Measurements from ENCODE around the gene MEIOSIN. TPM values are rescaled to one million over a fixed set of nuclear protein-coding genes. Genes with fewer than 3 reads are reported as not detected.

MEIOSIN gene, protein sequence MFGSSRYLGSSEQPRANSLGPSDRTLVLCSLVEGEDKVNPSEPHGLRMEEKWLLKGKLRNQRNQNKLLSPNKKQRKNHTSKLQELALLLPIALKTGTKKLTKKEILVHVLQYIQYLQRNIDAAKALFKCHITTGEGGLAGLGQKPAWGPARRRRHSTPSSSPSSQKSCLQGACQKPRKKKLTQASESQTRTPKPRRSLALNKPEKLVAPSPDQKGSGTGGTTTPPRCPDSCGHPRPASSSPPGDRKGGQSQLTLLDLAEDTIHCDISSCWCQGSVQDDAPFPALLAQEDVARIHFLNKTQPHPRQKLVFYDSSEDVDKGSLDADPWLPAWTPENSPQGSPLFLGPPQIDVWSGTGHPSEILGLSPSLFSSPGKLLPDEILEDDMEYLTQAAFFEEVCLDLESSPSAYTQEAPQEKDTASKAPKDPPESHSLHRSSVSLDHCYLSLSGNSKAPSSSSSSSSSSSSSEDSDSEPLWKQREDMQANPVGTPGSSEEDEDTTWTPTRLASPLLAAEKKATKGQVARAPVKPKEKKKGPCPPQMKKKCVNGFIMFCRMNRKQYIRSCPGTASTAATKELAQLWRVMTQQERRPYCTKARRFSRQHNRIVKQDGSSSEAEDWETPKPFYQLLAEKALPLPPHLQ
- 0.08 TPM in 1 of 5 replicates, not detected in the others for total RNA-seq (2022; extraction: Qiagen RNA extraction; ENCODE audit: low read depth)

DNA sequence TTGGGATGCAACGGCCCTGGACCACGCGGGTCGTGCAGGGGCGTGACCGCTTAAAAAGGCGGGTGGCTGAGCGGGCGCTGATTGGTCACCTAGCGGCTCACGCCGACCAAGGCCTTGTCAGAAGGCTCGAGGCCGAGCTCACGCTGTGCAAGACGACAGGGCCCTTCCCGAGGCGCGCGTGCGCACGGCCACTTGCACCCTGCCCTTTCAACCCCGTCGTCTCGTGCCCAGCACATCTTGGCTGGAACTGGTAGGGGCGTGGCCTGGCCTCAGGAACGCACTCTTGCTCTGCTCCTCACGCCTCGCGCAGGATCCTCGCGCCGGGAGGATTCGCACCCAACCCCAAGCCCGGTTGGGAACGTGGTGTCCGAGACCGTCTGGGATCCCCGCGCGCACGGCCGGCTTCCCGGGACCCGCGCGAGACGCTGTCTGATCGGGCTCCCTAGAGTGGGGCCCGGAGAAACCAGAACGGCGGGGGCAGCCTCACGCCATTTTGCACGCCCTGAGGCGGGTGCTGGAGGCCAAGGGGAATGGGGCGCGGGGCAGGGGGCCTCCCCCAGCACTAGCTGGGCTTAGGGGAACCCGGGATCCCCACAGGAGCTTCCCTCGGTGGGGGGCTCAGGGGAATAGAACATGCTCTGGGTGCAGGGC lies at the start of gene MEIOSIN:
TSS of gene MEIOSIN (plus strand) at position 280 of the 651 bp plus-strand sequence. CDS start 1,938 bp downstream, outside the sequence.

DNA sequence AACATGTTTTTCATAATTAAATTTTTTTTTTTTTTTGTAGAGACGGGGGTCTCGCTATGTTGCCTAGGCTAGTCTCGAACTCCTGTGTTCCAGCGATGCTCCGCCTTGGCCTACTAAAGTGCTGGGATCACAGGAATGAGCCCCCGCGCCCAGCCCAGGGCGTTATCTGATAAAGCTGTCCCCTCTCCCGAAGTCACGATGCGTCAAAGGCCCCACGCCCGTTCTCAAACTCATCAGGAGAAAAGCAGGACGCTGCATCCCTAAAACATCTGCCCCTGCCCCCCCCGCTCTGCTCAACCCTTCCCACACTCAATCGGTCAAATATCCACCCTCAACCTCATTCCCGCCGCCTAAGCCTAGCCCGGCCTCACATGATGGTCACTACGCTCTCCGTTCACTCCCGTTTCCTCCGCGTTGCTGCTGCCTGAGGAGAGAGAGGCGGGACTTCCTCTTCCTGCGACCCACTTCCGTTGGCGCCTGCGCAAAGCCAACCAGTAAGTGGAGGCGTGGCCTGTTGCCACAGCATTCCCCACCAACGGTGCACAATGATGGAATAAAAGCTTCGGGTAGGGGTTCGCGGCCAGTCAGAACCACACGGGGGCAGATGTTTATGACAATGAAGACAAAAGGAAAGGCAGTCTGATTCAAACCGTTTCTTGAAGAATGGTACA lies 41.6 kb upstream of the MEIOSIN start, which contains the start of gene SNRPD2:
TSS of gene SNRPD2 (minus strand) at position 438 of the 671 bp plus-strand sequence. CDS start at position 373, 65 bp downstream.

DNA sequence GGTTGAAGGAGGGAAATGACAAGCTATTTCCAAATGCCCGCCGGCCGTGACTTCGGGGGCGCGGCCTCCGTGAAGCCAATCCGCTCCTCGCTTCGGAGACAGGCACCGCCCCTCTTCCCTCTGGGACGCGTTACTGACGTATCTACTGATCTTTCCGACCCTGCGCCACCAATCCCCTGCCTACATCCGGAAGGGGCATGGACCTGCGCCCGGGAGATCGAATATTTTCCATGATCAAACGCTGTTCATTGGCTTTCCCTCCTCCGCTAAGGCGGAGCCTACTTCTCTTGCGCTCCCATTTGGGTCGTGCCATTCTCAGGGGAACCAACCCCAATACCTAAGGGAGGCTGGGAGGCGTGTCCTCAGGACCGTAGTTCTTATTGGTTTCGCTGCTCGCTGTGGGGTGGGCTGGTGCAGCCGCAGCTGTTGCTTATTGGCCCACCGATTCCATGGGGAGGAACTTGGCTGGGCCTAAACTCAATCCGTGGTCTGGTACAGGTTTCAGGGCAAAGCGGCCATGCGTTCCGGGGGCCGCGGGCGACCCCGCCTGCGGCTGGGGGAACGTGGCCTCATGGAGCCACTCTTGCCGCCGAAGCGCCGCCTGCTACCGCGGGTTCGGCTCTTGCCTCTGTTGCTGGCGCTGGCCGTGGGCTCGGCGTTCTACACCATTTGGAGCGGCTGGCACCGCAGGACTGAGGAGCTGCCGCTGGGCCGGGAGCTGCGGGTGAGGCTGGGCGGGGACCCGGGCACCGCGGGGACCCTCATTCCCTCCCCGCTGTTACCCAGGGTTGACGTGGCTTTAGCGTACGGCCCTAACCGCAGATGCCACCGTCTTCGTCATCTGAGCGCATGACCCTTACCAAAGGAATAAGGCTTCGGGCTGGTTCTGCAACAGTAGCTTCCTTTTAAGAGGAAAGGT lies 40.8 kb upstream of the MEIOSIN start, which contains the start of gene QPCTL:
TSS of gene QPCTL (plus strand) at position 480 of the 919 bp plus-strand sequence. CDS start at position 518, 38 bp downstream.

DNA sequence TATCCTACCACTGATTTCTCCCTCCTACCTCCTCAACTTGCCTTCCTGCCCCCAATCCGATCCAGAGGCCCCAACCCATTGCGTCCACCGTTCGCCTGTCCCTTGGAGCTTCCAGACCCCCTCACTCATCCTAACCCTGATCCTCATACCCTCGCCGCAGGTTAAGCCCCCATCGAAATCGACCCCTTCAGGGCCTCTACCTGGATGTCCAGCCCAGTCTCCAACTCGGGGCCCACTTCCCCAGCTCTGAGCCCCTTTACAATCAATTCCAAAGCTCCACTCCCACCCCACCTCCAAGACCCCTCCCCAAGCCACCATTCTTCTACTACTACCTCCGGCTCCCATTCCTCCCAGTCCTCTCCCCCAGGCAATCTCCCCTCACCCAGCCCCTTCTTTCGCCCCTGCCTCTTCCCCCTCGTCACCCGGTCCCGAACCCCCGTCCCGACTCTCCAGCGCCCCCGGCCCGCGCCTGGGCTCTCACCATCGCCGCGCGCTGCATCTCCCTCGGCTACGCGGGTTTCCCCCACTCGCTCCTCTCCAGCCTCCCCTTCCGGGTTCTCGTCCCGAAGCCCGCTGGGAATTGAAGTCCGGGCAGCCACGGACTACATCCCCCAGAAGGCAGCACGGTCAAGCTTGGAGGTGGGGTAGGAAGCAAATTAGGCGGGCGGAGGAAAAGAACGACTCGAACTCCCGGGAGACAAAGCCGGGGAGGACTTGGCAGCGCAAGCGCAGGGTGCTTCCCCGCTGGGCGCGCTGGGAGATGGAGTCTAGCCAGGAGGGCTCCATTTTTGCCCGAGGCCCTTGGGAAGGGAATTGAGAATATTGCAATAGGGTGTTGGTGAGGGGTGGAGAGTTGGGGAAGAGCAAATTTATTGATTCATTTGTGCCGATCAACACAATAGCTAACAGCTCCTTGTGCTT lies 2.6 kb upstream of the MEIOSIN start, which contains the start of gene FBXO46:
TSS of gene FBXO46 (minus strand) at position 529 of the 921 bp plus-strand sequence. CDS start 17,401 bp downstream, outside the sequence.

DNA sequence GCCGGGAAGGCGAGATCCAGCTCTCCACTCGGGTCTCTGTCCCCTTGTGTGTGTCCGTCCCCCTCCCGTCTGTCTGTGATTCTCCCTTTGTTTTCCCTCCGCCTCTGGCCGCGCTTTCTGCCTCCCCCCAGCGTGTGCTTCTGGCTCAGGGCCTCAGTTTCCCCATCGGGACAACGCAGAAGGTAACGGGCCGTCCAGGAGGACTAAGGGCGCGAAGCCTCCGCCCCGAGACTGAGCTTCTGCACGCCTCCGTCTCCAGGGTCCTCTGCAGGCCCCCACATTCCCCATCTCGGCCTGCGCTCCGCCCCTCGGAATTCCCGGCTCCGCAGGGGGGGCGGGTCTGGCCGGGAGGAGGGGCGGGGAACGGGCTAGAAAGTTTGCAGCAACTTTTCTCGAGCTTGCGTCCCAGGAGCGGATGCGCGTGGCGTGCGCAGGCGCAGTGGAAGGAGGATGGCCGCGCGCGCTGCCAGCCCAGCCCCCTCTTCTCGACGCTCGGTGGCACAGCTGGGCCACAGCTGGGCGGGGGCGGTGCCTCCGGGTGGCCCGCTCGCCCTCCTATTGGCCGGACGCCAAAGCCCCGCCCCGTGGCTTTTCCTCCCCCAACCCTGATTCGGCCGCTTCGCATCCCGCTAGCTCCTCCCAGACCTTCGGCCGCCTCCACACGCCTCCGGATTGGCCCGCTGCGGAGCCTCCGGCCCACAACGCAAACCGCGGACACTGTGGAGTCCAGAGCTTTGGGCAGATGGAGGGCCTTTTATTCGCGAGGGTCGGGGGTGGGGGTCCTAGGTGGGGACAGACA lies 35.9 kb downstream of the MEIOSIN start, which contains the start of gene SIX5:
TSS of gene SIX5 (minus strand) at position 269 of the 799 bp plus-strand sequence. CDS start 408 bp downstream, outside the sequence.

DNA sequence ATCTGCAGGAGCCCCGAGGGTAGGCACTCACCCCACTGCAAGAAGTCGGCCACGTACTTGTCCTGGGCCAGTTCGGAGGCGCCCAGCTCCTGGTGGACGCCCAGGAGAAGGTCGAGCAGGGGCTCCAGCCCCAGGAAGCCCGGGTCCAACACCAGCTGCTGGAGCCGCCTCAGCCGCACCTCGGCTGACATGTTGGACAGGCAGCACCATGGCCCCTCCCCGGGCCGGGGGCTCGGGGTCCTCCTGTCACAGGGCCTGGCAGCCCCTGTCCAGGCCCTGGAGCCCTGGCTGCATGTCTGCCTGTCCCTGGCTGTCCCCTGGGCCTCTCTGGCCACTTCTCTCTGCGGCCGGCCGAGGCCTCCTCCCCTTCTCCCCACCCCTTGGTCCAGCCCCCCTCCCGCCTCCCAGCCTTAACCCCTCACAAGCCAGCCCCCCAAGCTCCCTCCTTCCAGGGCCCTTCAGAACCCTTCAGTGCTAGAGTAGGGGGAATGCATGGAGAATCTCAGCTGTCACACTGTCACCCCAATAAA lies 49.0 kb downstream of the MEIOSIN start, which contains the start of gene DMPK:
TSS of gene DMPK (minus strand) at position 329 of the 530 bp plus-strand sequence. CDS start at position 191, 138 bp downstream.

DNA sequence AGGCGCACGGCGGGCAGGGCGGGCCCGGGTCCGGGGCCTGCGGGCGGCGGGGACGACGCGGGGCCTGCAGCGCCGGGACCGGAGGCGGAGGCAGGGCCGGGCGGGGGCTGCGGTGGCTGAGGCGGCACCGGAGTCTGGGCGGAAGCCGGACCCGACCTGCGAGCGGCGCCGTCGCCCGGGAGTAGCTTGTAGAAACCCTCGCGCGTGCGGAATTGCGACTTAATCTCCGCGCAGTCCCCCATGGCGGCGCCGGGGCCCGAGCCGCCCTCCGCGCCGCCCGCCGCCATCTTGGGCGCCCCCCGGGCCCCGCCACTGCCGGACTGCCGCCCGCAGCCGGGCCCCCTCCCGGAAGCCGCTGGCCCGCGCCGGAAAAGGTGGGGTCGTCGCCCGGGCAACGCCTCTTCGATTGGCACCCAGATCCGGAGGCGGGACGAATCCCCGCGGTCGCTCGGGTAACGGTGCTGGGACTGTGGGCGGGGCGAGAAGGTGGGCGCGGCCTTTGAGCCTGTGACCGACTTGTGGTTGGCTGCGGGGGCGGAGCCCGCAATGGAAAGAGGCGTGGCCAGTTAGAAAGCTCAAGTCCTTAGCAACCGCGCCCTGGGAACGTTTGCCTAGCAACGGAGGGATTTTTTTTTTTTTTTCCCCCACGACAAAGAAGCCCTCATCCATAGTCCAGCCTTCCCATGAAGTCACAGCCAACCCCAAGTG lies 59.4 kb downstream of the MEIOSIN start, which contains the start of gene DMWD:
TSS of gene DMWD (minus strand) at position 376 of the 708 bp plus-strand sequence. CDS start at position 287, 89 bp downstream.

Other genes starting within 250 kb of the MEIOSIN start
- 10.6 to 14.5 TPM (median 11.4 TPM) in 5 replicates for gene RTN2, start 236.4 kb upstream of the MEIOSIN start, total RNA-seq (2022; extraction: Qiagen RNA extraction; ENCODE audit: low read depth)
- gene PPM1N, start 235.0 kb upstream of the MEIOSIN start, total RNA-seq (2022; extraction: Qiagen RNA extraction; ENCODE audit: low read depth): 5.5 to 7.8 TPM (median 7.1 TPM) in 5 replicates
- gene VASP, start 226.0 kb upstream of the MEIOSIN start, total RNA-seq (2022; extraction: Qiagen RNA extraction; ENCODE audit: low read depth): 153 to 206 TPM (median 182 TPM) in 5 replicates
- 11.4 to 19.8 TPM (median 17.0 TPM) in 5 replicates for gene OPA3, start 148.6 kb upstream of the MEIOSIN start, total RNA-seq (2022; extraction: Qiagen RNA extraction; ENCODE audit: low read depth)
- gene GPR4, start 131.2 kb upstream of the MEIOSIN start, total RNA-seq (2022; extraction: Qiagen RNA extraction; ENCODE audit: low read depth): 0.21 to 0.69 TPM (median 0.30 TPM) in 5 replicates
- gene EML2, start 94.0 kb upstream of the MEIOSIN start, total RNA-seq (2022; extraction: Qiagen RNA extraction; ENCODE audit: low read depth): 12.4 to 30.6 TPM (median 26.0 TPM) in 5 replicates
- gene GIPR, start 65.2 kb upstream of the MEIOSIN start, total RNA-seq (2022; extraction: Qiagen RNA extraction; ENCODE audit: low read depth): 1.3 to 4.0 TPM (median 2.7 TPM) in 5 replicates
- 727 to 1,166 TPM (median 803 TPM) in 5 replicates for gene SNRPD2, start 41.5 kb upstream of the MEIOSIN start, total RNA-seq (2022; extraction: Qiagen RNA extraction; ENCODE audit: low read depth)
- gene QPCTL, start 40.8 kb upstream of the MEIOSIN start, total RNA-seq (2022; extraction: Qiagen RNA extraction; ENCODE audit: low read depth): 6.1 to 10.3 TPM (median 9.5 TPM) in 5 replicates
- gene FBXO46, start 2.5 kb upstream of the MEIOSIN start, total RNA-seq (2022; extraction: Qiagen RNA extraction; ENCODE audit: low read depth): 7.7 to 12.5 TPM (median 9.8 TPM) in 5 replicates
- 15.9 to 31.7 TPM (median 29.2 TPM) in 5 replicates for gene SIX5, start 35.8 kb downstream of the MEIOSIN start, total RNA-seq (2022; extraction: Qiagen RNA extraction; ENCODE audit: low read depth)
- 29.8 to 57.5 TPM (median 50.9 TPM) in 5 replicates for gene DMPK, start 49.1 kb downstream of the MEIOSIN start, total RNA-seq (2022; extraction: Qiagen RNA extraction; ENCODE audit: low read depth)
- 14.9 to 44.2 TPM (median 40.3 TPM) in 5 replicates for gene DMWD, start 59.4 kb downstream of the MEIOSIN start, total RNA-seq (2022; extraction: Qiagen RNA extraction; ENCODE audit: low read depth)
- gene RSPH6A, start 81.9 kb downstream of the MEIOSIN start, total RNA-seq (2022; extraction: Qiagen RNA extraction; ENCODE audit: low read depth): not detected in 5 replicates
- gene SYMPK, start 129.7 kb downstream of the MEIOSIN start, total RNA-seq (2022; extraction: Qiagen RNA extraction; ENCODE audit: low read depth): 41.7 to 81.9 TPM (median 75.7 TPM) in 5 replicates
- gene FOXA3, start 130.9 kb downstream of the MEIOSIN start, total RNA-seq (2022; extraction: Qiagen RNA extraction; ENCODE audit: low read depth): 0.35 to 0.93 TPM (median 0.72 TPM) in 5 replicates
- gene IRF2BP1, start 152.7 kb downstream of the MEIOSIN start, total RNA-seq (2022; extraction: Qiagen RNA extraction; ENCODE audit: low read depth): 14.9 to 40.5 TPM (median 38.1 TPM) in 5 replicates
- gene MYPOP, start 169.2 kb downstream of the MEIOSIN start, total RNA-seq (2022; extraction: Qiagen RNA extraction; ENCODE audit: low read depth): 5.9 to 11.8 TPM (median 10.4 TPM) in 5 replicates
- not detected in 5 replicates for gene NANOS2, start 181.3 kb downstream of the MEIOSIN start, total RNA-seq (2022; extraction: Qiagen RNA extraction; ENCODE audit: low read depth)
- 0.21 to 0.38 TPM (median 0.29 TPM) in 5 replicates for gene NOVA2, start 240.4 kb downstream of the MEIOSIN start, total RNA-seq (2022; extraction: Qiagen RNA extraction; ENCODE audit: low read depth)

Measured in A549 treated with ZK216348 at 1 μM for 4 hours (cell line).